Neutrophil (primary cell): ENCODE results near the gene TBC1D24.

Source experiments
- H3K27ac ChIP-seq: fragments of 200-600 bp; sonication (generic); 2 replicates; pipeline ENCODE4 v1.5.1; 2016; ENCODE audit warnings: mild to moderate bottlenecking, moderate library complexity
- H3K27me3 ChIP-seq: fragments of 200-600 bp; sonication (generic); 2 replicates; pipeline ENCODE4 v1.6.0; 2016; ENCODE audit warnings: mild to moderate bottlenecking
- H3K36me3 ChIP-seq: fragments of 200-600 bp; sonication (generic); 2 replicates; pipeline ENCODE4 v1.5.1; 2017
- H3K4me1 ChIP-seq, 2 experiments: fragments of 200-600 bp in 1 of 2; sonication (generic) in 1 of 2; 1 replicate in 1 of 2; 2 replicates in 1 of 2; pipeline versions ENCODE4 v1.5.1 to v1.6.1; 2013 to 2016; ENCODE audit warnings: low read depth in 1 of 2, low read length in 1 of 2, mild to moderate bottlenecking in 1 of 2, moderate library complexity in 1 of 2; ENCODE audit not compliant: control insufficient read depth in 1 of 2, insufficient read depth in 1 of 2
- H3K4me3 ChIP-seq, 2 experiments: fragments of 200-600 bp in 1 of 2; sonication (generic) in 1 of 2; 1 replicate in 1 of 2; 2 replicates in 1 of 2; pipeline ENCODE4 v1.5.1; 2013 to 2016; ENCODE audit warnings: low read depth in 1 of 2, low read length in 1 of 2, mild to moderate bottlenecking in 1 of 2, moderate library complexity in 1 of 2
- H3K9me3 ChIP-seq: fragments of 200-600 bp; sonication (generic); 2 replicates; pipeline ENCODE4 v1.5.1; 2016
- CTCF ChIP-seq: fragments of 200-600 bp; sonication (generic); IDR thresholded peaks from 2 replicates; pipeline ENCODE4 v1.5.1; 2016; ENCODE audit warnings: antibody characterized with exemption

Gene TBC1D24

DNA sequence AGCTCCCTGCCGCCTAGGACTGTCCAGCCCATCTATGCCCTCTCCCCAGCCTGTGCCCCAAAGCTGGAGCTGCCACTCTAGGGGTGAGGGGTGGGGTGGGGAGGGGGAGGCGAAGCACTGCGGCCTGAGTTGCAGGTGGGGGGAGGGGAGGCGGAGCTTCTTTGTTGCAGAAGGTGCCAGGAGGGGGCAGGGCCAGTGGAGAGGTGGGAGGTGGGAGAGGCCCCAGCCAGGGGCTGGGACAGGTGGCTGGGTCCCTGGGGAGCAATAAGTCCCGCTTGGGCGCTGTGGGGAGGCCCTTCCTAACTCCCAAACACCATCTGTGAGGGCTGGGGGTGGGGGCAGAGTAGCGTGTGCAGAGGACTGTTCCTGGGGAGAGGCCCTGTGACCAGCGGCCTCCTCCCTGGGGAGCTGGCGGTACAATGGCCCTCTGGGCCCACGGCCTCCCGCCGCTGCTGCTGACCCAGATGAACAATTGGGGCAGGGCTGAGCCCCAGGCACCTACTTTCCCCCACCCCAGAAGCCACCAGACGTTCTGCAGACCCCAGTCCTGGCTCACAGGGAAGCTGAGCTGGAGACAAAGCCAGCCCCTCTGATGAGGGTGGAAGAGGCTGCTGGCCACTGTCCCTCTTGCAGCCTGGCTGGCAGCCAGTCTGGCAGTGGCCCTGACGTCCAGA is 6.1 kb upstream of the TBC1D24 start:
- peaks cover 12 to 30% of the 10 kb centered on the region in 2 experiments for H3K4me1 ChIP-seq

GRCh38 chr16:2469399-2470233 is 5.3 kb upstream of the TBC1D24 start:
- no peak for TF ChIP-seq CTCF
- peaks cover 19 to 37% of the 10 kb centered on the region in 2 experiments for H3K4me1 ChIP-seq
- no peak overlapping the region for H3K4me3 ChIP-seq
- H3K27ac ChIP-seq: no peak overlapping the region
- no peaks in the 10 kb centered on the region for H3K36me3 ChIP-seq
- no peaks in the 10 kb centered on the region for H3K9me3 ChIP-seq
- H3K27me3 ChIP-seq: peaks cover 94% of the 10 kb centered on the region

More for the DNA sequence above, 6.1 kb upstream of the TBC1D24 start:
- TF ChIP-seq CTCF: no peak
- no peak overlapping the region for H3K4me3 ChIP-seq
- H3K9me3 ChIP-seq: no peaks in the 10 kb centered on the region
- no peaks in the 10 kb centered on the region for H3K36me3 ChIP-seq
- no peak overlapping the region for H3K27ac ChIP-seq
- H3K27me3 ChIP-seq: peaks cover 86% of the 10 kb centered on the region

- H3K36me3 ChIP-seq: no peaks in the 10 kb centered on the region
- TF ChIP-seq CTCF: no peak
- H3K9me3 ChIP-seq: no peaks in the 10 kb centered on the region
- H3K4me1 ChIP-seq: peaks cover 20 to 39% of the 10 kb centered on the region in 2 experiments
- peaks cover 96% of the 10 kb centered on the region for H3K27me3 ChIP-seq
- H3K4me3 ChIP-seq: no peak overlapping the region
- no peak overlapping the region for H3K27ac ChIP-seq
Measured at GRCh38 chr16:2470234-2470601, 4.7 kb upstream of the TBC1D24 start.

GRCh38 chr16:2470603-2471015 is 4.3 kb upstream of the TBC1D24 start:
- no peak overlapping the region for H3K4me3 ChIP-seq
- no peak overlapping the region for H3K27ac ChIP-seq
- peaks cover 96% of the 10 kb centered on the region for H3K27me3 ChIP-seq
- TF ChIP-seq CTCF: no peak
- H3K36me3 ChIP-seq: no peaks in the 10 kb centered on the region
- peaks cover 24 to 43% of the 10 kb centered on the region in 2 experiments for H3K4me1 ChIP-seq
- H3K9me3 ChIP-seq: no peaks in the 10 kb centered on the region

DNA sequence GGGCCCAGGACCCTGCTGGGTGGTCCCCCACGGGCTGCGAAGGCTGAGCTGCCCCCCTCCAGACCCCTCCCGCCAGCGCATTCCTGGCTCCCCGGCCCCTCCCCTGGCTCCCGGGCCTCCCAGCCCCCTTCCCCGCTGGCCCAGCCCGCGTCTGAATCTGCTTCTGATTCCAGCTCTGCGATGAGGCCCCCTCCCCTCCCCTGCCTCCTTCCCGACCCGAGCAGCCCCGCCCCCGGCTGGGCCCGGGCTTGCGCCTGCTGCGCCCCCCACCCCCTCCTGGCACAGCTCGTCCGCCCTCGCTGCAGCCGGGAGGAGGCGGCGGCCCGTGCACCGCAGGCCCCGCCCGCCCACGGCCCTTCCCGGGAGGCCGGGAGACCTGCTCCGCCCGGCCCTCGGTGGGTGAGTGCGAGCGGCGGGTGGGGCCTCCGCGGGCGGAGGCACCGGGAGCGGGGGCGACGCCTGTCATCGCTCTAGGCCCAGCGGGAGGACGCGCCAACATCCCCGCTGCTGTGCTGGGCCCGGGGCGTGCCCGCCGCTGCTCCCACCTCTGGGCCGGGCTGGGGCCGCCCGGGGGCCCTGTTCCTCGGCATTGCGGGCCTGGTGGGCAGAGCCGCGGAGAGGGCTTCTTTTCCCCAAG is 3.8 kb upstream of the TBC1D24 start, which contains the start of gene NTN3:
NTN3 (plus strand) TSS at position 282 of the 637 bp plus-strand sequence. CDS start 405 bp downstream, outside the sequence.
- Histone ChIP-seq H3K4me1 (peaks cover 29 to 48% of the 10 kb centered on the region in 2 experiments), H3K27ac (no peak within 1 kb of the TSS), H3K4me3 (no peak within 1 kb of the TSS), H3K9me3 (no peaks in the 10 kb centered on the region), H3K36me3 (no peaks in the 10 kb centered on the region), H3K27me3 (peaks cover 96% of the 10 kb centered on the region)
- no peak for TF ChIP-seq CTCF
